ENCODE measurements around the gene GALM.
"Not testable (repeated sequence)": the region's sequence is repeated elsewhere in the genome, so short reads cannot be mapped to it uniquely, and the experiment has no call there.

The GALM gene

GRCh38 chr2:38713338-38713737, 47.4 kb downstream of the GALM start:
- no peak for DNase-seq

- DNase-seq = not testable (repeated sequence)
These were observed 49.0 kb downstream of the GALM start for GRCh38 chr2:38714941-38715340.

GRCh38 chr2:38716185-38716584, 50.3 kb downstream of the GALM start:
- no peak for DNase-seq

- no peak for DNase-seq
These were observed 52.7 kb downstream of the GALM start for GRCh38 chr2:38718601-38719000.

- no peak for DNase-seq
These were observed 53.8 kb downstream of the GALM start for GRCh38 chr2:38719706-38720105.

GRCh38 chr2:38720613-38721241, 54.8 kb downstream of the GALM start:
- no peak for DNase-seq

- DNase-seq = no peak
These were observed 56.6 kb downstream of the GALM start for GRCh38 chr2:38722271-38723061.

- no peak for DNase-seq
These were observed 57.3 kb downstream of the GALM start for GRCh38 chr2:38723173-38723572.

GRCh38 chr2:38727661-38728060, 61.7 kb downstream of the GALM start:
- no peak for DNase-seq

- DNase-seq = no peak
These were observed 62.8 kb downstream of the GALM start for GRCh38 chr2:38728694-38729093.

- no peak for DNase-seq
These were observed 65.2 kb downstream of the GALM start for GRCh38 chr2:38731090-38731489.

GRCh38 chr2:38731684-38732221, 65.8 kb downstream of the GALM start:
- DNase-seq = no peak

- DNase-seq = no peak
These were observed 67.5 kb downstream of the GALM start for GRCh38 chr2:38733300-38733971.

GRCh38 chr2:38734299-38735058, 68.6 kb downstream of the GALM start:
- no peak for DNase-seq

- DNase-seq = no peak
These were observed 70.0 kb downstream of the GALM start for GRCh38 chr2:38735999-38736320.

GRCh38 chr2:38737000-38737698, 71.2 kb downstream of the GALM start:
- DNase-seq = not testable (repeated sequence)

GRCh38 chr2:38737925-38738324, 72.0 kb downstream of the GALM start:
- no peak for DNase-seq

GRCh38 chr2:38739524-38739923, 73.6 kb downstream of the GALM start:
- no peak for DNase-seq

- DNase-seq = no peak
These were observed 75.2 kb downstream of the GALM start for GRCh38 chr2:38740851-38741731.

GRCh38 chr2:38742797-38743559, 77.1 kb downstream of the GALM start:
- DNase-seq = no peak
